Measurements from ENCODE around the gene ZNF391. TPM values are rescaled to one million over a fixed set of nuclear protein-coding genes. Genes with fewer than 3 reads are reported as not detected.

Gene ZNF391
- total and polyA plus RNA-seq, 10 donors = 1.4 to 4.9 (median 2.4) TPM

GRCh38 chr6:27383011-27383410 is 5.5 kb upstream of the ZNF391 start:
- H3K9me3 ChIP-seq = peaks cover 0 to 20% (median 9%) of the 10 kb centered on the region in 8 donors
- H3K36me3 ChIP-seq = no peaks in the 10 kb centered on the region
- H3K27ac ChIP-seq = no peak overlapping the region
- no peak for TF ChIP-seq POLR2AphosphoS5 (IDR thresholded peaks at IDR 0.05)
- TF ChIP-seq POLR2A (IDR thresholded peaks at IDR 0.05) = no peak
- no peak for TF ChIP-seq CTCF (IDR thresholded peaks at IDR 0.05 in 8 of 11, conservative IDR thresholded peaks at IDR 0.05 in 3 of 11)
- peaks cover 0 to 25% (median 0%) of the 10 kb centered on the region in 7 donors for H3K27me3 ChIP-seq (replicated peaks in 1 of 7)
- 63 to 79% (median 73%) methylated on average over 4 of the region's 4 CpGs for WGBS, 5 donors
- H3K4me3 ChIP-seq = no peak overlapping the region
- intact Hi-C loops (cut with DNase I; ENCODE audit: low total_unique reads) = no loop called here
- DNase-seq = no peak
- peaks cover 0 to 4% (median 3%) of the 10 kb centered on the region in 6 donors for H3K4me1 ChIP-seq

- TF ChIP-seq CTCF (IDR thresholded peaks at IDR 0.05 in 8 of 11, conservative IDR thresholded peaks at IDR 0.05 in 3 of 11) (no peak), POLR2A (IDR thresholded peaks at IDR 0.05) (no peak), POLR2AphosphoS5 (IDR thresholded peaks at IDR 0.05) (no peak)
- Histone ChIP-seq H3K27ac (no peak overlapping the region), H3K4me1 (peaks cover 0 to 8% (median 6%) of the 10 kb centered on the region in 6 donors)
Observed at GRCh38 chr6:27383481-27383880, 5.1 kb upstream of the ZNF391 start.

GRCh38 chr6:27392623-27393022 is 4.1 kb downstream of the ZNF391 start:
- intact Hi-C loops (cut with DNase I; ENCODE audit: low total_unique reads) = no loop called here

More at GRCh38 chr6:27383481-27383880, 5.1 kb upstream of the ZNF391 start:
- Histone ChIP-seq H3K9me3 (peaks cover 0 to 20% (median 9%) of the 10 kb centered on the region in 8 donors), H3K36me3 (no peaks in the 10 kb centered on the region), H3K4me3 (no peak overlapping the region), H3K27me3 (replicated peaks in 1 of 7) (peaks cover 0 to 25% (median 0%) of the 10 kb centered on the region in 7 donors)
- DNase-seq = no peak
- WGBS, 5 donors = 64 to 85% (median 71%) methylated on average over 1 of the region's 1 CpG
- intact Hi-C loops (cut with DNase I; ENCODE audit: low total_unique reads) = no loop called here

More at GRCh38 chr6:27392623-27393022, 4.1 kb downstream of the ZNF391 start:
- DNase-seq = no peak
- WGBS, 5 donors = 82 to 97% (median 87%) methylated on average over 1 of the region's 1 CpG
- Histone ChIP-seq H3K36me3 (peaks cover 0 to 21% (median 0%) of the 10 kb centered on the region in 6 donors), H3K27me3 (replicated peaks in 1 of 7) (no peaks in the 10 kb centered on the region), H3K9me3 (peaks cover 0 to 13% (median under 1%) of the 10 kb centered on the region in 8 donors), H3K4me3 (no peak overlapping the region), H3K4me1 (peaks cover 0 to 21% (median 10%) of the 10 kb centered on the region in 6 donors), H3K27ac (no peak overlapping the region)
- TF ChIP-seq POLR2A (IDR thresholded peaks at IDR 0.05) (no peak), CTCF (IDR thresholded peaks at IDR 0.05 in 8 of 11, conservative IDR thresholded peaks at IDR 0.05 in 3 of 11) (no peak), POLR2AphosphoS5 (IDR thresholded peaks at IDR 0.05) (no peak)
